ENCODE results near the gene UNC93A.
A peak's percentile ranks its signal among the peaks of the same experiment; 100 is the strongest.
"Not testable (repeated sequence)": the region's sequence is repeated elsewhere in the genome, so short reads cannot be mapped to it uniquely, and the experiment has no call there.

The UNC93A gene

DNA sequence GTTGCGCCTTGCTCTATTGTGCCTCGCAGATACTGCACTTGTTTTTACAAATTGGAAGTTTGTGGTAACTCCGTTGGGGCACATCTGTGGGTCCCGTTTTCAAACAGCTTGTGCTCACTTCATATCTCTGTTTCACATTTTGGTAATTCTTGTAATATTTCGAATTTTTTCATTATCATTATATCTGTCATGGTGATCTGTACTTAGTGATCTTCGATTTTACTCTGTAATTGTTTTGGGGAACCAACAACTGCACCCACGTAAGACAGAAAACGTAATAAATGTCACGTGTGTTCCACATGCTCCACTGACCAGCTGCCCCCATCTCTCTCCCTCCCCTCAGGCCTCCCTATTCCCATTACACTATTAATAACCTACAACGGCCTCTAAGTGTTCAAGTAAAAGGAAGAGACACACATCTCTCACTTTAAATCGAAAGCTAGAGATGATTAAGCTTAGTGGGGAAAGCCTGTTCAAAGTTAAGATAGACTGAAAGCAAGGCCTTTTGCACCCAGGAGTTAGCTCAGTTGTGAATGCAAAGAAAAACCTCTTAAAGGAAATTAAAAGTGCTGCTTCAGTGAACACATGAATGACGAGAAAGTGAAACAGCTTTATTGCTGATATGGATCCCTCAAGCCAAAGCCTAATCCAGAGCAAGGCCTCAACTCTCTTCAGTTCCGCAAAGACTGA is 60.7 kb downstream of the UNC93A start:
- Histone ChIP-seq H3K36me3 (ENCODE audit: control insufficient read depth in 1 of 2, insufficient read depth in 2 of 2, low read length in 2 of 2) (no peaks in the 10 kb centered on the region), H3K4me1 (ENCODE audit: control insufficient read depth in 1 of 2, insufficient read depth in 2 of 2, low read length in 2 of 2) (peaks cover 9 to 14% of the 10 kb centered on the region in 2 donors), H3K27me3 (ENCODE audit: control insufficient read depth in 1 of 2, insufficient read depth in 2 of 2, low read length in 2 of 2) (peaks cover 0 to 7% of the 10 kb centered on the region in 2 donors), H3K27ac (ENCODE audit: low read depth, low read length) (no peak overlapping the region), H3K4me3 (ENCODE audit: low read depth in 1 of 2, low read length in 2 of 2) (peak overlapping the region; percentile 67 to 78), H3K9ac (ENCODE audit: low read depth in 1 of 2, low read length in 2 of 2) (no peak overlapping the region), H3K9me3 (ENCODE audit: control insufficient read depth in 1 of 2, low read length in 2 of 2) (peaks cover 0 to 4% of the 10 kb centered on the region in 2 donors)

- no peak overlapping the region for H3K9ac ChIP-seq (ENCODE audit: low read depth in 1 of 2, low read length in 2 of 2)
- H3K9me3 ChIP-seq (ENCODE audit: control insufficient read depth in 1 of 2, low read length in 2 of 2) = peaks cover 0 to 4% of the 10 kb centered on the region in 2 donors
- H3K27ac ChIP-seq (ENCODE audit: low read depth, low read length) = no peak overlapping the region
- no peak overlapping the region for H3K4me3 ChIP-seq (ENCODE audit: low read depth in 1 of 2, low read length in 2 of 2)
- H3K36me3 ChIP-seq (ENCODE audit: control insufficient read depth in 1 of 2, insufficient read depth in 2 of 2, low read length in 2 of 2) = no peaks in the 10 kb centered on the region
- H3K4me1 ChIP-seq (ENCODE audit: control insufficient read depth in 1 of 2, insufficient read depth in 2 of 2, low read length in 2 of 2) = no peaks in the 10 kb centered on the region
- peaks cover 0 to 3% of the 10 kb centered on the region in 2 donors for H3K27me3 ChIP-seq (ENCODE audit: control insufficient read depth in 1 of 2, insufficient read depth in 2 of 2, low read length in 2 of 2)
Measured at GRCh38 chr6:167356874-167357273, 65.8 kb downstream of the UNC93A start.

- H3K27me3 ChIP-seq (ENCODE audit: control insufficient read depth in 1 of 2, insufficient read depth in 2 of 2, low read length in 2 of 2) = not testable (repeated sequence)
Measured at GRCh38 chr6:167358394-167358793, 67.3 kb downstream of the UNC93A start.

DNA sequence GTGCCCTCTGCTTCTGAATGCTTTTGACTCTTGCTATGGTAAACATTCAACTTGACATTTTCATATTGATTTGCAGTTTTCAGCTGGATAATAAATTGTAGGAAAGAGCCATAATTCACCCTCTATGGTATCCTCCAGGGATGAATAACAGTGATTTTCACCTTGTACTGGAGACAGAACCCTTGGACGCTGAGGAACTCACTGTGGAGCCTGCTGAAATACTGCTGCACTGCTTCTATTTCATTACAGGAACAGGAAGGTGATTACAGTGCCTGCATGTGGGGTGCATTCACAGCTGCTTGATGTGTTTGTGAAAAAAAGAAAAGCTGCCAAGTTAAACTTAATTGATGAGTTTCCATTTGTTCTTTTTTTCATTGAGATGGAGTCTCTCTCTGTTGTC is 70.1 kb downstream of the UNC93A start:
- not testable (repeated sequence) for H3K9ac ChIP-seq (ENCODE audit: low read depth in 1 of 2, low read length in 2 of 2); H3K27ac ChIP-seq (ENCODE audit: low read depth, low read length); H3K4me3 ChIP-seq (ENCODE audit: low read depth in 1 of 2, low read length in 2 of 2); H3K36me3 ChIP-seq (ENCODE audit: control insufficient read depth in 1 of 2, insufficient read depth in 2 of 2, low read length in 2 of 2); H3K9me3 ChIP-seq (ENCODE audit: control insufficient read depth in 1 of 2, low read length in 2 of 2); H3K4me1 ChIP-seq (ENCODE audit: control insufficient read depth in 1 of 2, insufficient read depth in 2 of 2, low read length in 2 of 2); H3K27me3 ChIP-seq (ENCODE audit: control insufficient read depth in 1 of 2, insufficient read depth in 2 of 2, low read length in 2 of 2)

More at GRCh38 chr6:167358394-167358793, 67.3 kb downstream of the UNC93A start:
- H3K9me3 ChIP-seq (ENCODE audit: control insufficient read depth in 1 of 2, low read length in 2 of 2); H3K4me3 ChIP-seq (ENCODE audit: low read depth in 1 of 2, low read length in 2 of 2); H3K9ac ChIP-seq (ENCODE audit: low read depth in 1 of 2, low read length in 2 of 2); H3K4me1 ChIP-seq (ENCODE audit: control insufficient read depth in 1 of 2, insufficient read depth in 2 of 2, low read length in 2 of 2); H3K36me3 ChIP-seq (ENCODE audit: control insufficient read depth in 1 of 2, insufficient read depth in 2 of 2, low read length in 2 of 2); H3K27ac ChIP-seq (ENCODE audit: low read depth, low read length): not testable (repeated sequence)
